HepG2 (cell line): ENCODE results near the gene CCDC28A. TPM values are rescaled to one million over a fixed set of nuclear protein-coding genes. Genes with fewer than 3 reads are reported as not detected.

ENCODE experiments used
- ATF1 ChIP-seq: IDR thresholded peaks from 2 replicates; pipeline ENCODE4 v1.6.1; 2016; ENCODE audit warnings: mild to moderate bottlenecking, control low read depth
- BHLHE40 ChIP-seq: IDR thresholded peaks from 2 replicates; pipeline ENCODE4 v1.6.1; 2011; ENCODE audit warnings: low read length, improper control_type of control experiment
- EP300 ChIP-seq, 3 experiments: sonication (generic) in 1 of 3; formaldehyde crosslinking in 1 of 3; IDR thresholded peaks; 2 replicates each; pipeline versions ENCODE4 v1.5.1 to v1.6.1; 2011 to 2020; ENCODE audit warnings: low read depth in 2 of 3, low read length in 2 of 3, borderline replicate concordance in 1 of 3, improper control_type of control experiment in 1 of 3, mild to moderate bottlenecking in 1 of 3, missing genetic modification reagents in 1 of 3, moderate library complexity in 1 of 3
- FOXP1 ChIP-seq, 2 experiments: fragments of 450-650 bp in 1 of 2; IDR thresholded peaks; 2 replicates each; pipeline ENCODE4 v1.6.1; 2017 to 2018; ENCODE audit warnings: antibody characterized with exemption in 1 of 2
- JUN ChIP-seq: sonication (generic); formaldehyde crosslinking; IDR thresholded peaks from 2 replicates; pipeline ENCODE4 v1.4.0; 2020; ENCODE audit warnings: mild to moderate bottlenecking, missing genetic modification reagents
- KMT2B ChIP-seq: IDR thresholded peaks from 2 replicates; pipeline ENCODE4 v1.6.1; 2016; ENCODE audit warnings: missing genetic modification reagents, missing compliant biosample characterization
- NFIB ChIP-seq: sonication (generic); formaldehyde crosslinking; IDR thresholded peaks from 2 replicates; pipeline ENCODE4 v1.9.0; 2021; ENCODE audit warnings: missing genetic modification reagents, mild to moderate bottlenecking, borderline replicate concordance
- PLRG1 ChIP-seq: fragments of 450-650 bp; conservative IDR thresholded peaks from 2 replicates; pipeline ENCODE4 v1.6.1; 2016
- PTBP1 ChIP-seq: fragments of 200-400 bp; formaldehyde crosslinking; IDR thresholded peaks from 2 replicates; pipeline ENCODE4 v1.6.1; 2018; ENCODE audit warnings: low read length, low read depth; ENCODE audit not compliant: poor library complexity, severe bottlenecking
- RBM39 ChIP-seq: fragments of 200-400 bp; formaldehyde crosslinking; IDR thresholded peaks from one replicate; pipeline ENCODE4 v1.6.1; 2018; ENCODE audit warnings: antibody characterized with exemption, mild to moderate bottlenecking, low read depth, low read length; ENCODE audit not compliant: poor library complexity, severe bottlenecking
- SNRNP70 ChIP-seq: fragments of 200-400 bp; formaldehyde crosslinking; IDR thresholded peaks from 2 replicates; pipeline ENCODE4 v1.6.1; 2017; ENCODE audit warnings: mild to moderate bottlenecking, low read depth, low read length, moderate library complexity
- STAT5B ChIP-seq: sonication (generic); formaldehyde crosslinking; IDR thresholded peaks from 2 replicates; pipeline ENCODE4 v1.4.0; 2020; ENCODE audit warnings: missing genetic modification reagents
- TARDBP ChIP-seq: sonication (generic); formaldehyde crosslinking; IDR thresholded peaks from 2 replicates; pipeline ENCODE4 v1.8.0; 2022; ENCODE audit warnings: mild to moderate bottlenecking, missing genetic modification reagents
- ZNF136 ChIP-seq: sonication (generic); formaldehyde crosslinking; IDR thresholded peaks from 2 replicates; pipeline ENCODE4 v1.8.1; 2022; ENCODE audit warnings: low read depth, mild to moderate bottlenecking, moderate library complexity, missing genetic modification reagents
- ZNF205 ChIP-seq: IDR thresholded peaks from 2 replicates; pipeline ENCODE4 v1.6.1; 2018; ENCODE audit warnings: missing biosample characterization, missing genetic modification reagents
- ZNF274 ChIP-seq: sonication (generic); formaldehyde crosslinking; IDR thresholded peaks from 2 replicates; pipeline ENCODE4 v1.5.1; 2020; ENCODE audit warnings: mild to moderate bottlenecking, missing genetic modification reagents
- ZNF30 ChIP-seq: sonication (generic); formaldehyde crosslinking; IDR thresholded peaks from 2 replicates; pipeline ENCODE4 v1.5.0; 2020; ENCODE audit warnings: mild to moderate bottlenecking, missing genetic modification reagents
- ZNF530 ChIP-seq: sonication (generic); formaldehyde crosslinking; IDR thresholded peaks from 2 replicates; pipeline ENCODE4 v1.5.0; 2020; ENCODE audit warnings: low read depth, mild to moderate bottlenecking, missing genetic modification reagents
- ZNF557 ChIP-seq: sonication (generic); formaldehyde crosslinking; IDR thresholded peaks from 2 replicates; pipeline ENCODE4 v1.4.0; 2020; ENCODE audit warnings: missing genetic modification reagents
- polyA plus RNA-seq, 8 experiments: library from polyadenylated mRNA; depleted of rRNA in 3 of 8; stranded (reverse) in 7 of 8; unstranded in 1 of 8; fragments of >200 nt; fragmentation: Illumina TruSeq in 4 of 8; extraction: Trizol in 4 of 8; gene quantifications; 2 replicates each; pipeline versions ENCODE4 v1.2.1 to v1.2.3, GENCODE V29; 2011 to 2016; ENCODE audit warnings: low read depth in 4 of 8, missing spikeins in 1 of 8, mixed read lengths in 1 of 8; ENCODE audit not compliant: insufficient read depth in 1 of 8
- total RNA-seq, 5 experiments: library from RNA; depleted of rRNA; stranded (reverse); fragments of >200 nt; fragmentation: Illumina TruSeq; extraction: Trizol; gene quantifications; 2 replicates each; pipeline ENCODE4 v1.2.3, GENCODE V29; 2016; ENCODE audit warnings: low read depth in 1 of 5
- TF ChIP-seq, protein P1 (sequence below): fragments of 450-650 bp; IDR thresholded peaks from 2 replicates; pipeline ENCODE4 v1.6.1; 2017
- TF ChIP-seq, protein P2 (sequence below): sonication (generic); formaldehyde crosslinking; IDR thresholded peaks from 2 replicates; pipeline ENCODE4 v1.4.0; 2020; ENCODE audit warnings: mild to moderate bottlenecking, low read depth, missing genetic modification reagents
- TF ChIP-seq, protein P3 (sequence below): sonication (generic); formaldehyde crosslinking; IDR thresholded peaks from 2 replicates; pipeline ENCODE4 v1.5.0; 2020; ENCODE audit warnings: mild to moderate bottlenecking, missing genetic modification reagents, borderline replicate concordance
- TF ChIP-seq, protein P4 (sequence below): sonication (generic); formaldehyde crosslinking; IDR thresholded peaks from 2 replicates; pipeline ENCODE4 v1.4.0; 2020; ENCODE audit warnings: missing genetic modification reagents

CCDC28A gene
- total and polyA plus RNA-seq, 2 of the 13 experiments (the other 11 are each of a cell fraction or from before 2014, with no cell fraction given): 15.8 TPM

DNA sequence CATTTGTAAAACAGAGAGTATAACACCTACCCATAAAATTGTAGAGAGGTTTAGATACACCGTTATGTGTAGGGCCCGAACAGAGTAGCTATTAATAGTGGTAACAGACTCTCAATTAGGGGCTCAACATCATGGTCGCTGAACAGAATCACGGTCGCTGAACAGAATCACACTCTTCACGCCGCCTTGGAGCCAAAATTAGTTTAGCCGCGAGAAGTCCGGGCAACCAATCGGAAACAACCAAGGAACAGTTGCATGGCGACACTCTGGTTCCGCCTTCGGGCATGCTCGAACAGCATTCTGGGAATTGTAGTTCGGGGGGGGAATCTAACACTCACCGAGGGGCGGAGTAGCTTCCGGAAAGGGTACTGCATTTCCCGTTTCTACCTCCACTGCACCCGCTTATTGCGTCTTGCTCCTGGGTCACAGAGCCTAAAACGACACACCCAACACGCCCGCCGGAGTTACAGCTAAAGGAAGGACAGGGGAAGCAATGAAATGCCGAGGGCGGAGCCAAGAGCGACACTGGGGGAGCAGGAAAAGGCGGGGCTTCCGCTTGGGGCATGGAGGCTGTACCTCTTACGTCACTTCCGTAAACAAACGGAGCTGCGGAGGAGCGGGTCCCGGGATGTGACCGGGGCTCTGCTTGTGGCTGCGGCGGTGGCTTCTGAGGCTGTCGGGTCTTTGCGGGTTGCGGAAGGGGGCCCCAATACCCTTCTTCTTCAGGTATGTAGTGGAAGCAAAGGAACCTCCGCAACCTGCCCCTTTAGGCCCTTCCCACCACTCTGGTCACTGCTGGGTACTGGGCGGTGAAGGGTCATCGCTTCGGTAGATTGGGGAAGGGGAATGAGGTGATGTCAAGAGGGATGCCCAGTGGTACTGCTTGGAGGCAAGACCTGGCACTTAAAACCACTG lies at the start of gene CCDC28A (continued):
- TF ChIP-seq, protein P1, sequence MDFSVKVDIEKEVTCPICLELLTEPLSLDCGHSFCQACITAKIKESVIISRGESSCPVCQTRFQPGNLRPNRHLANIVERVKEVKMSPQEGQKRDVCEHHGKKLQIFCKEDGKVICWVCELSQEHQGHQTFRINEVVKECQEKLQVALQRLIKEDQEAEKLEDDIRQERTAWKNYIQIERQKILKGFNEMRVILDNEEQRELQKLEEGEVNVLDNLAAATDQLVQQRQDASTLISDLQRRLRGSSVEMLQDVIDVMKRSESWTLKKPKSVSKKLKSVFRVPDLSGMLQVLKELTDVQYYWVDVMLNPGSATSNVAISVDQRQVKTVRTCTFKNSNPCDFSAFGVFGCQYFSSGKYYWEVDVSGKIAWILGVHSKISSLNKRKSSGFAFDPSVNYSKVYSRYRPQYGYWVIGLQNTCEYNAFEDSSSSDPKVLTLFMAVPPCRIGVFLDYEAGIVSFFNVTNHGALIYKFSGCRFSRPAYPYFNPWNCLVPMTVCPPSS: no peak
- TF ChIP-seq ZNF557 (CRISPR knock-in tag) (0 out of 2 replicates have a peak, but pooled peaks have one; percentile 62), ZNF205 (CRISPR knock-in tag) (0 out of 2 replicates have a peak, but pooled peaks have one; percentile 11), TARDBP (CRISPR knock-in tag) (peak; percentile 86), NFIB (CRISPR knock-in tag) (no peak), KMT2B (peak; percentile 100), PLRG1 (no peak), ZNF30 (CRISPR knock-in tag) (no peak), STAT5B (CRISPR knock-in tag) (0 out of 2 replicates have a peak, but pooled peaks have one; percentile 12), PTBP1 (no peak), ZNF136 (CRISPR knock-in tag) (peak; percentile 82; the same call in 1 of the 2 replicates), SNRNP70 (no peak), JUN (CRISPR knock-in tag) (peak; percentile 70), ATF1 (CRISPR knock-in tag) (peak; percentile 96), BHLHE40 (no peak), ZNF530 (CRISPR knock-in tag) (no peak), ZNF274 (CRISPR knock-in tag) (0 out of 2 replicates have a peak, but pooled peaks have one; percentile 56), EP300 (IDR thresholded peaks at IDR 0.05; ENCODE audit: low read depth in 2 of 2, low read length in 2 of 2) (peak in 1 of 2 experiments; percentile 4; a peak in 1 of 4 replicates), EP300 (CRISPR knock-in tag; IDR thresholded peaks at IDR 0.05; ENCODE audit: borderline replicate concordance) (peak; percentile 17; the same call in 1 of the 2 replicates), RBM39 (peak; percentile 55), FOXP1 (IDR thresholded peaks at IDR 0.05) (peak; percentile 89), FOXP1 (CRISPR knock-in tag; IDR thresholded peaks at IDR 0.05) (peak; percentile 66)
- TF ChIP-seq, protein P2, sequence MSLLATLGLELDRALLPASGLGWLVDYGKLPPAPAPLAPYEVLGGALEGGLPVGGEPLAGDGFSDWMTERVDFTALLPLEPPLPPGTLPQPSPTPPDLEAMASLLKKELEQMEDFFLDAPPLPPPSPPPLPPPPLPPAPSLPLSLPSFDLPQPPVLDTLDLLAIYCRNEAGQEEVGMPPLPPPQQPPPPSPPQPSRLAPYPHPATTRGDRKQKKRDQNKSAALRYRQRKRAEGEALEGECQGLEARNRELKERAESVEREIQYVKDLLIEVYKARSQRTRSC: 0 out of 2 replicates have a peak, but pooled peaks have one; percentile 37
- TF ChIP-seq, protein P3, sequence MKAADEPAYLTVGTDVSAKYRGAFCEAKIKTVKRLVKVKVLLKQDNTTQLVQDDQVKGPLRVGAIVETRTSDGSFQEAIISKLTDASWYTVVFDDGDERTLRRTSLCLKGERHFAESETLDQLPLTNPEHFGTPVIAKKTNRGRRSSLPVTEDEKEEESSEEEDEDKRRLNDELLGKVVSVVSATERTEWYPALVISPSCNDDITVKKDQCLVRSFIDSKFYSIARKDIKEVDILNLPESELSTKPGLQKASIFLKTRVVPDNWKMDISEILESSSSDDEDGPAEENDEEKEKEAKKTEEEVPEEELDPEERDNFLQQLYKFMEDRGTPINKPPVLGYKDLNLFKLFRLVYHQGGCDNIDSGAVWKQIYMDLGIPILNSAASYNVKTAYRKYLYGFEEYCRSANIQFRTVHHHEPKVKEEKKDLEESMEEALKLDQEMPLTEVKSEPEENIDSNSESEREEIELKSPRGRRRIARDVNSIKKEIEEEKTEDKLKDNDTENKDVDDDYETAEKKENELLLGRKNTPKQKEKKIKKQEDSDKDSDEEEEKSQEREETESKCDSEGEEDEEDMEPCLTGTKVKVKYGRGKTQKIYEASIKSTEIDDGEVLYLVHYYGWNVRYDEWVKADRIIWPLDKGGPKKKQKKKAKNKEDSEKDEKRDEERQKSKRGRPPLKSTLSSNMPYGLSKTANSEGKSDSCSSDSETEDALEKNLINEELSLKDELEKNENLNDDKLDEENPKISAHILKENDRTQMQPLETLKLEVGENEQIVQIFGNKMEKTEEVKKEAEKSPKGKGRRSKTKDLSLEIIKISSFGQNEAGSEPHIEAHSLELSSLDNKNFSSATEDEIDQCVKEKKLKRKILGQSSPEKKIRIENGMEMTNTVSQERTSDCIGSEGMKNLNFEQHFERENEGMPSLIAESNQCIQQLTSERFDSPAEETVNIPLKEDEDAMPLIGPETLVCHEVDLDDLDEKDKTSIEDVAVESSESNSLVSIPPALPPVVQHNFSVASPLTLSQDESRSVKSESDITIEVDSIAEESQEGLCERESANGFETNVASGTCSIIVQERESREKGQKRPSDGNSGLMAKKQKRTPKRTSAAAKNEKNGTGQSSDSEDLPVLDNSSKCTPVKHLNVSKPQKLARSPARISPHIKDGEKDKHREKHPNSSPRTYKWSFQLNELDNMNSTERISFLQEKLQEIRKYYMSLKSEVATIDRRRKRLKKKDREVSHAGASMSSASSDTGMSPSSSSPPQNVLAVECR (CRISPR knock-in tag): peak; percentile 96
- TF ChIP-seq, protein P4, sequence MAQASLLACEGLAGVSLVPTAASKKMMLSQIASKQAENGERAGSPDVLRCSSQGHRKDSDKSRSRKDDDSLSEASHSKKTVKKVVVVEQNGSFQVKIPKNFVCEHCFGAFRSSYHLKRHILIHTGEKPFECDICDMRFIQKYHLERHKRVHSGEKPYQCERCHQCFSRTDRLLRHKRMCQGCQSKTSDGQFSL (CRISPR knock-in tag): peak; percentile 99
